Gastrocnemius medialis (tissue), 4 donors: ENCODE measurements around the gene DAG1.

ENCODE experiments used
- CTCF ChIP-seq, 5 experiments: fragments of 450-650 bp in 3 of 5; fragments of 200-600 bp in 2 of 5; sonication (generic) in 2 of 5; IDR thresholded peaks in 4 of 5; conservative IDR thresholded peaks in 1 of 5; 1 replicate in 4 of 5; 2 replicates in 1 of 5; pipeline ENCODE4 v1.5.1; 2016 to 2019; ENCODE audit warnings: antibody characterized with exemption in 5 of 5, mild to moderate bottlenecking in 3 of 5, moderate library complexity in 3 of 5
- POLR2A ChIP-seq, 2 donors: fragments of 450-650 bp; IDR thresholded peaks; one replicate each; pipeline ENCODE4 v1.6.1; 2017; ENCODE audit warnings: antibody characterized with exemption in 2 of 2, mild to moderate bottlenecking in 2 of 2, moderate library complexity in 2 of 2

- no peak for TF ChIP-seq CTCF (IDR thresholded peaks at IDR 0.05 in 4 of 5, conservative IDR thresholded peaks at IDR 0.05 in 1 of 5)
- TF ChIP-seq POLR2A (IDR thresholded peaks at IDR 0.05): no peak
Observed at GRCh38 chr3:49453621-49454020, 16.4 kb upstream of the DAG1 start.
